WTC11 (cell line): ENCODE measurements around the gene WDR59. TPM values are rescaled to one million over a fixed set of nuclear protein-coding genes. Genes with fewer than 3 reads are reported as not detected.
"Not testable (repeated sequence)": the region's sequence is repeated elsewhere in the genome, so short reads cannot be mapped to it uniquely, and the experiment has no call there.

Source experiments
- ATAC-seq: fragments of 200-7000 bp; cut with Tn5 transposase; 2 replicates; pipeline ENCODE4 v1.10.0; 2021; ENCODE audit warnings: mild to moderate bottlenecking, moderate library complexity
- CTCF ChIA-PET: fragments of 300-600 bp; sonication (Branson Sonifier 250); formaldehyde crosslinking; loops from one replicate; lab custom pipeline; 2021; ENCODE audit warnings: antibody characterized with exemption; lab: Charles Lee
- POLR2A ChIA-PET: fragments of 350-600 bp; sonication (Branson Sonifier 250); formaldehyde crosslinking; loops from one replicate; lab custom pipeline; 2021; ENCODE audit warnings: antibody characterized with exemption; lab: Charles Lee
- DNase-seq: peaks from one replicate; pipeline ENCODE4 v3.0.0; 2021; ENCODE audit warnings: low spot score
- H3K27ac Mint-ChIP-seq: 2 replicates; pipeline ENCODE4 v1.8.0; 2021; ENCODE audit warnings: mixed read lengths
- H3K27me3 Mint-ChIP-seq: 2 replicates; pipeline ENCODE4 v1.8.0; 2021; ENCODE audit warnings: low read depth, mild to moderate bottlenecking, moderate library complexity, mixed read lengths
- H3K36me3 Mint-ChIP-seq: 2 replicates; pipeline ENCODE4 v1.8.0; 2021; ENCODE audit warnings: mixed read lengths
- H3K4me1 Mint-ChIP-seq: 2 replicates; pipeline ENCODE4 v1.8.0; 2022; ENCODE audit warnings: mixed read lengths
- H3K4me3 Mint-ChIP-seq: 2 replicates; pipeline ENCODE4 v1.8.0; 2021; ENCODE audit warnings: mild to moderate bottlenecking, moderate library complexity, mixed read lengths
- H3K9me3 Mint-ChIP-seq: 2 replicates; pipeline ENCODE4 v1.8.0; 2021; ENCODE audit warnings: mixed read lengths
- CREB1 ChIP-seq: sonication (generic); formaldehyde crosslinking; IDR thresholded peaks from 2 replicates; pipeline ENCODE4 v1.8.0; 2023; ENCODE audit warnings: mild to moderate bottlenecking, missing genetic modification reagents
- ETV6 ChIP-seq: sonication (generic); formaldehyde crosslinking; IDR thresholded peaks from 2 replicates; pipeline ENCODE4 v1.8.1; 2022; ENCODE audit warnings: mild to moderate bottlenecking, missing genetic modification reagents
- IRF2 ChIP-seq: sonication (generic); formaldehyde crosslinking; IDR thresholded peaks from 2 replicates; pipeline ENCODE4 v1.8.0; 2022; ENCODE audit warnings: low read depth, missing genetic modification reagents, borderline replicate concordance
- NFE2L1 ChIP-seq: sonication (generic); formaldehyde crosslinking; IDR thresholded peaks from 2 replicates; pipeline ENCODE4 v1.8.1; 2023; ENCODE audit warnings: missing genetic modification reagents
- NFYB ChIP-seq: sonication (generic); formaldehyde crosslinking; conservative IDR thresholded peaks from 2 replicates; pipeline ENCODE4 v1.8.0; 2022; ENCODE audit warnings: low read depth, missing genetic modification reagents
- PRRX2 ChIP-seq: fragments of 250-450 bp; sonication (Bioruptor Pico); IDR thresholded peaks from 2 replicates; pipeline ENCODE4 v1.8.0; 2021; ENCODE audit warnings: mild to moderate bottlenecking
- TEAD1 ChIP-seq: sonication (generic); formaldehyde crosslinking; IDR thresholded peaks from 2 replicates; pipeline ENCODE4 v1.8.0; 2022; ENCODE audit warnings: mild to moderate bottlenecking, missing genetic modification reagents
- ZNF121 ChIP-seq: sonication (generic); formaldehyde crosslinking; IDR thresholded peaks from 2 replicates; pipeline ENCODE4 v1.8.0; 2023; ENCODE audit warnings: missing genetic modification reagents
- ZNF219 ChIP-seq: sonication (generic); formaldehyde crosslinking; IDR thresholded peaks from 2 replicates; pipeline ENCODE4 v1.8.0; 2023; ENCODE audit warnings: missing genetic modification reagents, mild to moderate bottlenecking, borderline replicate concordance
- total RNA-seq: library from RNA; stranded (reverse); gene quantifications from 3 replicates; pipeline ENCODE4 v1.2.3, GENCODE V29; 2021
- TF ChIP-seq, protein P1 (sequence below): sonication (generic); formaldehyde crosslinking; IDR thresholded peaks from 2 replicates; pipeline ENCODE4 v1.8.1; 2023; ENCODE audit warnings: mild to moderate bottlenecking, moderate library complexity, missing genetic modification reagents
- TF ChIP-seq, protein P2 (sequence below): sonication (generic); formaldehyde crosslinking; conservative IDR thresholded peaks from 2 replicates; pipeline ENCODE4 v1.8.1; 2023; ENCODE audit warnings: mild to moderate bottlenecking, low read depth, missing genetic modification reagents, moderate library complexity
- TF ChIP-seq, protein P3 (sequence below): sonication (generic); formaldehyde crosslinking; IDR thresholded peaks from 2 replicates; pipeline ENCODE4 v1.8.1; 2023; ENCODE audit warnings: mild to moderate bottlenecking, missing genetic modification reagents, moderate library complexity
- TF ChIP-seq, protein P4 (sequence below): fragments of 250-450 bp; sonication (Bioruptor Pico); IDR thresholded peaks from 2 replicates; pipeline ENCODE4 v1.8.0; 2021; ENCODE audit warnings: mild to moderate bottlenecking
- TF ChIP-seq, protein P5 (sequence below): fragments of 250-450 bp; sonication (Bioruptor Pico); IDR thresholded peaks from 2 replicates; pipeline ENCODE4 v1.9.0; 2021; ENCODE audit warnings: moderate library complexity, mild to moderate bottlenecking, inconsistent platforms, borderline replicate concordance
- TF ChIP-seq, protein P6 (sequence below): sonication (generic); formaldehyde crosslinking; IDR thresholded peaks from 2 replicates; pipeline ENCODE4 v1.8.0; 2023; ENCODE audit warnings: missing genetic modification reagents, mild to moderate bottlenecking, borderline replicate concordance

Gene WDR59
- total RNA-seq, 1 experiment from 2014 or later: 100 TPM

DNA sequence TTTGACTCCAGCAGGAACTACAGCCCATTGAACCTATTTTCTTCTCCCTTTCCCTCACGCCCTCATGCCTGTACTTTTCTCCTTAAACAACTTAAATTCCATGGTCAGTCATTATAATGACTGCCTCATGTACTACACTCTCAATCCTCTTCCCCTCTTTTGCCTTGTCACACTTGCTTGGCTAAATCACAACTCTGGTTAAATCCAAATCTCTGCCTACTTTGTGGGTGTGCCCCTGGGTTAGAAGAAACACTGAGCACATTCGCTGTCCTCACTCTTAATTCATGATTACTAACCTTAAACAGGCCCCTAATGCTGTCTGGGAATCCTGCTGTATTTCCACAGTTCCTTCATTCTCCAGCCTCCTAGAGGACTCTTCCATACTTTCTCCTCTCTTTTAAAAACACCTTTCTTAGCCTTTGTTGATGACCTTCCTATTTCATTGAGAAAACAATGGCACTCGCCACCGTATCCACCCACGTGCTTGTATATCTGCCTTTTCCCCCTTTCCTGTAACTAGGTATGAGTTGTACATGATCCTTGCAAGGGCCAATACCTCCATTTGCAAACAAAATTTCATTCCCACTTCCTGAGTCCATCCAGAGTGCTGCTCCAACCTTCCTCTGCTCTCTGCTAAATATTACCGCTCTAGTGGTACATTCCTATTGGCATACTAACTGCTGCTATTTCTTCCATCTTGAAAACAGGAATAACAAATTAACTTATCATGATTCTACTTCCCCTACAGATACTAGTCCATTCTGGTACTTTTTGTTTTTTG, 42.8 kb upstream of the WDR59 start (continued):
- no peak for TF ChIP-seq ETV6 (CRISPR knock-in tag)
- TF ChIP-seq, protein P1, sequence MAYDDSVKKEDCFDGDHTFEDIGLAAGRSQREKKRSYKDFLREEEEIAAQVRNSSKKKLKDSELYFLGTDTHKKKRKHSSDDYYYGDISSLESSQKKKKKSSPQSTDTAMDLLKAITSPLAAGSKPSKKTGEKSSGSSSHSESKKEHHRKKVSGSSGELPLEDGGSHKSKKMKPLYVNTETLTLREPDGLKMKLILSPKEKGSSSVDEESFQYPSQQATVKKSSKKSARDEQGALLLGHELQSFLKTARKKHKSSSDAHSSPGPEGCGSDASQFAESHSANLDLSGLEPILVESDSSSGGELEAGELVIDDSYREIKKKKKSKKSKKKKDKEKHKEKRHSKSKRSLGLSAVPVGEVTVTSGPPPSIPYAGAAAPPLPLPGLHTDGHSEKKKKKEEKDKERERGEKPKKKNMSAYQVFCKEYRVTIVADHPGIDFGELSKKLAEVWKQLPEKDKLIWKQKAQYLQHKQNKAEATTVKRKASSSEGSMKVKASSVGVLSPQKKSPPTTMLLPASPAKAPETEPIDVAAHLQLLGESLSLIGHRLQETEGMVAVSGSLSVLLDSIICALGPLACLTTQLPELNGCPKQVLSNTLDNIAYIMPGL: no peak
- TF ChIP-seq, protein P2, sequence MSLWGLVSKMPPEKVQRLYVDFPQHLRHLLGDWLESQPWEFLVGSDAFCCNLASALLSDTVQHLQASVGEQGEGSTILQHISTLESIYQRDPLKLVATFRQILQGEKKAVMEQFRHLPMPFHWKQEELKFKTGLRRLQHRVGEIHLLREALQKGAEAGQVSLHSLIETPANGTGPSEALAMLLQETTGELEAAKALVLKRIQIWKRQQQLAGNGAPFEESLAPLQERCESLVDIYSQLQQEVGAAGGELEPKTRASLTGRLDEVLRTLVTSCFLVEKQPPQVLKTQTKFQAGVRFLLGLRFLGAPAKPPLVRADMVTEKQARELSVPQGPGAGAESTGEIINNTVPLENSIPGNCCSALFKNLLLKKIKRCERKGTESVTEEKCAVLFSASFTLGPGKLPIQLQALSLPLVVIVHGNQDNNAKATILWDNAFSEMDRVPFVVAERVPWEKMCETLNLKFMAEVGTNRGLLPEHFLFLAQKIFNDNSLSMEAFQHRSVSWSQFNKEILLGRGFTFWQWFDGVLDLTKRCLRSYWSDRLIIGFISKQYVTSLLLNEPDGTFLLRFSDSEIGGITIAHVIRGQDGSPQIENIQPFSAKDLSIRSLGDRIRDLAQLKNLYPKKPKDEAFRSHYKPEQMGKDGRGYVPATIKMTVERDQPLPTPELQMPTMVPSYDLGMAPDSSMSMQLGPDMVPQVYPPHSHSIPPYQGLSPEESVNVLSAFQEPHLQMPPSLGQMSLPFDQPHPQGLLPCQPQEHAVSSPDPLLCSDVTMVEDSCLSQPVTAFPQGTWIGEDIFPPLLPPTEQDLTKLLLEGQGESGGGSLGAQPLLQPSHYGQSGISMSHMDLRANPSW (CRISPR knock-in tag): no peak
- TF ChIP-seq TEAD1 (CRISPR knock-in tag): no peak
- TF ChIP-seq, protein P3, sequence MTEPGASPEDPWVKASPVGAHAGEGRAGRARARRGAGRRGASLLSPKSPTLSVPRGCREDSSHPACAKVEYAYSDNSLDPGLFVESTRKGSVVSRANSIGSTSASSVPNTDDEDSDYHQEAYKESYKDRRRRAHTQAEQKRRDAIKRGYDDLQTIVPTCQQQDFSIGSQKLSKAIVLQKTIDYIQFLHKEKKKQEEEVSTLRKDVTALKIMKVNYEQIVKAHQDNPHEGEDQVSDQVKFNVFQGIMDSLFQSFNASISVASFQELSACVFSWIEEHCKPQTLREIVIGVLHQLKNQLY (CRISPR knock-in tag): no peak
- TF ChIP-seq, protein P4, sequence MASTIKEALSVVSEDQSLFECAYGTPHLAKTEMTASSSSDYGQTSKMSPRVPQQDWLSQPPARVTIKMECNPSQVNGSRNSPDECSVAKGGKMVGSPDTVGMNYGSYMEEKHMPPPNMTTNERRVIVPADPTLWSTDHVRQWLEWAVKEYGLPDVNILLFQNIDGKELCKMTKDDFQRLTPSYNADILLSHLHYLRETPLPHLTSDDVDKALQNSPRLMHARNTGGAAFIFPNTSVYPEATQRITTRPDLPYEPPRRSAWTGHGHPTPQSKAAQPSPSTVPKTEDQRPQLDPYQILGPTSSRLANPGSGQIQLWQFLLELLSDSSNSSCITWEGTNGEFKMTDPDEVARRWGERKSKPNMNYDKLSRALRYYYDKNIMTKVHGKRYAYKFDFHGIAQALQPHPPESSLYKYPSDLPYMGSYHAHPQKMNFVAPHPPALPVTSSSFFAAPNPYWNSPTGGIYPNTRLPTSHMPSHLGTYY: no peak
- no peak for TF ChIP-seq ZNF219 (CRISPR knock-in tag)
- TF ChIP-seq IRF2 (CRISPR knock-in tag): no peak
- TF ChIP-seq PRRX2 (CRISPR knock-in tag): no peak
- TF ChIP-seq, protein P5, sequence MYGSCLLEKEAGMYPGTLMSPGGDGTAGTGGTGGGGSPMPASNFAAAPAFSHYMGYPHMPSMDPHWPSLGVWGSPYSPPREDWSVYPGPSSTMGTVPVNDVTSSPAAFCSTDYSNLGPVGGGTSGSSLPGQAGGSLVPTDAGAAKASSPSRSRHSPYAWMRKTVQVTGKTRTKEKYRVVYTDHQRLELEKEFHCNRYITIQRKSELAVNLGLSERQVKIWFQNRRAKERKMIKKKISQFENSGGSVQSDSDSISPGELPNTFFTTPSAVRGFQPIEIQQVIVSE (CRISPR knock-in tag): no peak

DNA sequence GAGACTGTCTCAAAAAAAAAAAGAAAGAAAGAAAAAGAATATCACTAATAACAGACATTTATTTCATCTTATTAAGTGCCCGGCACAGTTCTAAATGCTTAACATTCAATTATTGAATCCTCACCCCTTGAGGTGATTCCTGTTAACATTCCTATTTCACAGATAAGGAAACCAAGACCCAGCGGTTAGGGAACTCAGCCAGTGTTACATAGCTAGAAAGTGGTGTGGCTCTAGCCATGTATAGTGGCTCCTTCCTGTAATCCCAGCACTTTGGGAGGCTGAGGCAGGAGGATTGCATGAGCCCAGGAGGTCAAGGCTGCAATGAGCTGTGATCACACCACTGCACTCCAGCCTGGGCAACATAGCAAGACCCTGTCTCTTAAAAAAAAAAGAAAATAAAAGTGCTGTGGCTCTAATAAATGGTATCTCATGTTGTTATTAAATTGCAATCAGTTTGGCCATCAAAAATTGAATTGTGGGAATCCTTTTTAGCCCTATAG, 42.0 kb upstream of the WDR59 start:
- ATAC-seq: no peak

DNA sequence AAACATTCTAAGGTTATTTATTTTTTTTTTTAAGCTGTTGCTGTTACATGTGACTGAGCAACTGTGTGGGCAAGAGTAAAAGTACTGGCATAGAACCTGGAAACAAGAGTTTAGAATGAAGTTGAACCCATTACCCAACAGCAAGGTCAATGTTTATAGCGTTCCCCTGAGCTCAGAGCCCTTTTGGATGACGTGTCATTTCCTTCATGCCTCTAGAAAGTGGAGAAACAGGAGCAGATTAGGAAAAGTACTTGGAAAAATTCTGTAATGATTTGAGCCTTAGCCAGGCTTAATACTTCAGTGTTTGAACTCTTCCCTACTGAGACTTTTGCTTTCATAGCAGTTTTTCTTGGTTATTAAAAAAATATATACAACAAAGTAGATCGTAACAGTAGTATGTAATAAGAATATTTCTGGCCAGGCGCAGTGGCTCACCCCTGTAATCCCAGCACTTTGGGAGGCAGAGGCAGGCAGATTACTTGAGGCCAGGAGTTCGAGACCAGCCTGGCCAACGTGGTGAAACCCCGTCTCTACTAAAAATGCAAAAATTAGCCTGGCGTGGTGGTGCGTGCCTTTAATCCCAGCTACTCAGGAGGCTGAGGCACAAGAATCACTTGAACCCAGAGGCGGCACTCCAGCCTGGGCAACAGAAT, 41.4 kb upstream of the WDR59 start:
- Mint-ChIP-seq H3K4me1 (peaks cover 14% of the 10 kb centered on the region), H3K36me3 (peaks cover 15% of the 10 kb centered on the region), H3K9me3 (peaks cover 11% of the 10 kb centered on the region)
- H3K4me3 Mint-ChIP-seq, POLR2A ChIA-PET, DNase-seq, H3K27me3 Mint-ChIP-seq, H3K27ac Mint-ChIP-seq, ATAC-seq: not testable (repeated sequence)
- CTCF ChIA-PET: interaction anchor here (0.6 to 1.9 kb wide), 2 partner anchors 28 to 72 kb away, joined by 3 to 4 read pairs; partner anchors contain the start of gene ZNRF1

More for the DNA sequence above, 42.0 kb upstream of the WDR59 start:
- CTCF ChIA-PET: interaction anchor here (0.6 to 1.9 kb wide), 3 partner anchors 28 to 360 kb away, joined by 3 to 4 read pairs (median 4); partner anchors contain the start of genes RFWD3 and ZNRF1
- Mint-ChIP-seq H3K27me3 (no peaks in the 10 kb centered on the region), H3K9me3 (peaks cover 5% of the 10 kb centered on the region), H3K27ac (no peak overlapping the region), H3K36me3 (peaks cover 10% of the 10 kb centered on the region), H3K4me1 (peaks cover 14% of the 10 kb centered on the region), H3K4me3 (no peak overlapping the region)
- no peak for DNase-seq
- TF ChIP-seq PRRX2 (CRISPR knock-in tag) (no peak), CREB1 (CRISPR knock-in tag) (no peak), NFYB (CRISPR knock-in tag) (no peak), NFE2L1 (CRISPR knock-in tag) (no peak), ZNF121 (CRISPR knock-in tag) (peak; percentile 75; the same call in 1 of the 2 replicates)
- TF ChIP-seq, protein P6, sequence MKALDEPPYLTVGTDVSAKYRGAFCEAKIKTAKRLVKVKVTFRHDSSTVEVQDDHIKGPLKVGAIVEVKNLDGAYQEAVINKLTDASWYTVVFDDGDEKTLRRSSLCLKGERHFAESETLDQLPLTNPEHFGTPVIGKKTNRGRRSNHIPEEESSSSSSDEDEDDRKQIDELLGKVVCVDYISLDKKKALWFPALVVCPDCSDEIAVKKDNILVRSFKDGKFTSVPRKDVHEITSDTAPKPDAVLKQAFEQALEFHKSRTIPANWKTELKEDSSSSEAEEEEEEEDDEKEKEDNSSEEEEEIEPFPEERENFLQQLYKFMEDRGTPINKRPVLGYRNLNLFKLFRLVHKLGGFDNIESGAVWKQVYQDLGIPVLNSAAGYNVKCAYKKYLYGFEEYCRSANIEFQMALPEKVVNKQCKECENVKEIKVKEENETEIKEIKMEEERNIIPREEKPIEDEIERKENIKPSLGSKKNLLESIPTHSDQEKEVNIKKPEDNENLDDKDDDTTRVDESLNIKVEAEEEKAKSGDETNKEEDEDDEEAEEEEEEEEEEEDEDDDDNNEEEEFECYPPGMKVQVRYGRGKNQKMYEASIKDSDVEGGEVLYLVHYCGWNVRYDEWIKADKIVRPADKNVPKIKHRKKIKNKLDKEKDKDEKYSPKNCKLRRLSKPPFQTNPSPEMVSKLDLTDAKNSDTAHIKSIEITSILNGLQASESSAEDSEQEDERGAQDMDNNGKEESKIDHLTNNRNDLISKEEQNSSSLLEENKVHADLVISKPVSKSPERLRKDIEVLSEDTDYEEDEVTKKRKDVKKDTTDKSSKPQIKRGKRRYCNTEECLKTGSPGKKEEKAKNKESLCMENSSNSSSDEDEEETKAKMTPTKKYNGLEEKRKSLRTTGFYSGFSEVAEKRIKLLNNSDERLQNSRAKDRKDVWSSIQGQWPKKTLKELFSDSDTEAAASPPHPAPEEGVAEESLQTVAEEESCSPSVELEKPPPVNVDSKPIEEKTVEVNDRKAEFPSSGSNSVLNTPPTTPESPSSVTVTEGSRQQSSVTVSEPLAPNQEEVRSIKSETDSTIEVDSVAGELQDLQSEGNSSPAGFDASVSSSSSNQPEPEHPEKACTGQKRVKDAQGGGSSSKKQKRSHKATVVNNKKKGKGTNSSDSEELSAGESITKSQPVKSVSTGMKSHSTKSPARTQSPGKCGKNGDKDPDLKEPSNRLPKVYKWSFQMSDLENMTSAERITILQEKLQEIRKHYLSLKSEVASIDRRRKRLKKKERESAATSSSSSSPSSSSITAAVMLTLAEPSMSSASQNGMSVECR: no peak
- POLR2A ChIA-PET: no interaction called here
